ENCODE data around the gene ZMYM4.

ZMYM4 gene

DNA sequence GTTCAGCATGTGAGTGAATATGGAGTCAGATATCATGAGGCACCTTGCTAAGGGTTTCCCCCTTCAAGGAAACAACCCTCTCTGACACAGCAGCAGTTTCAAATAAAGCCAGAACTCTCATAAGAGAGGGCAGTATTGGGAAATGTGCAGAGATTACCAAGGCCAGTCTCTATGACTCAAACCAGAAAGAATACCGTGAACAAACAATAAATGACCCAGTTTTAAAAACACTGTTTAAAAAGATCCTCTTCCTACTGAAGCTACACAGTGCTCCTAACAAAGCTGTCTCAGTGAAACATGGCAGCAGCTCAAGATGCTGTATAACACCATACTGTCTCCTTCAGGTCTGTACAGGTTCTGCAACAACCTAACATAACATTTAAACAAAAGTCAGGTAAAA, 186.1 kb downstream of the ZMYM4 start:
- TF ChIP-seq, protein P1, sequence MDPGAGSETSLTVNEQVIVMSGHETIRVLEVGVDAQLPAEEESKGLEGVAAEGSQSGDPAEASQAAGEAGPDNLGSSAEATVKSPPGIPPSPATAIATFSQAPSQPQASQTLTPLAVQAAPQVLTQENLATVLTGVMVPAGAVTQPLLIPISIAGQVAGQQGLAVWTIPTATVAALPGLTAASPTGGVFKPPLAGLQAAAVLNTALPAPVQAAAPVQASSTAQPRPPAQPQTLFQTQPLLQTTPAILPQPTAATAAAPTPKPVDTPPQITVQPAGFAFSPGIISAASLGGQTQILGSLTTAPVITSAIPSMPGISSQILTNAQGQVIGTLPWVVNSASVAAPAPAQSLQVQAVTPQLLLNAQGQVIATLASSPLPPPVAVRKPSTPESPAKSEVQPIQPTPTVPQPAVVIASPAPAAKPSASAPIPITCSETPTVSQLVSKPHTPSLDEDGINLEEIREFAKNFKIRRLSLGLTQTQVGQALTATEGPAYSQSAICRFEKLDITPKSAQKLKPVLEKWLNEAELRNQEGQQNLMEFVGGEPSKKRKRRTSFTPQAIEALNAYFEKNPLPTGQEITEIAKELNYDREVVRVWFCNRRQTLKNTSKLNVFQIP (CRISPR knock-in tag; IDR thresholded peaks at IDR 0.05; ENCODE audit: borderline replicate concordance, low read depth): no peak
- TF ChIP-seq ZFP3 (CRISPR knock-in tag; IDR thresholded peaks at IDR 0.05) (no peak), BACH2 (CRISPR knock-in tag; IDR thresholded peaks at IDR 0.05; ENCODE audit: borderline replicate concordance) (no peak), TCF4 (CRISPR knock-in tag; IDR thresholded peaks at IDR 0.05; ENCODE audit: borderline replicate concordance) (no peak), ZNF8 (CRISPR knock-in tag; IDR thresholded peaks at IDR 0.05) (no peak), TOX (CRISPR knock-in tag; IDR thresholded peaks at IDR 0.05; ENCODE audit: borderline replicate concordance) (no peak), ARNTL (CRISPR knock-in tag; IDR thresholded peaks at IDR 0.05; ENCODE audit: borderline replicate concordance, low read depth) (no peak)
- TF ChIP-seq, protein P2, sequence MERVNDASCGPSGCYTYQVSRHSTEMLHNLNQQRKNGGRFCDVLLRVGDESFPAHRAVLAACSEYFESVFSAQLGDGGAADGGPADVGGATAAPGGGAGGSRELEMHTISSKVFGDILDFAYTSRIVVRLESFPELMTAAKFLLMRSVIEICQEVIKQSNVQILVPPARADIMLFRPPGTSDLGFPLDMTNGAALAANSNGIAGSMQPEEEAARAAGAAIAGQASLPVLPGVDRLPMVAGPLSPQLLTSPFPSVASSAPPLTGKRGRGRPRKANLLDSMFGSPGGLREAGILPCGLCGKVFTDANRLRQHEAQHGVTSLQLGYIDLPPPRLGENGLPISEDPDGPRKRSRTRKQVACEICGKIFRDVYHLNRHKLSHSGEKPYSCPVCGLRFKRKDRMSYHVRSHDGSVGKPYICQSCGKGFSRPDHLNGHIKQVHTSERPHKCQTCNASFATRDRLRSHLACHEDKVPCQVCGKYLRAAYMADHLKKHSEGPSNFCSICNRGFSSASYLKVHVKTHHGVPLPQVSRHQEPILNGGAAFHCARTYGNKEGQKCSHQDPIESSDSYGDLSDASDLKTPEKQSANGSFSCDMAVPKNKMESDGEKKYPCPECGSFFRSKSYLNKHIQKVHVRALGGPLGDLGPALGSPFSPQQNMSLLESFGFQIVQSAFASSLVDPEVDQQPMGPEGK (CRISPR knock-in tag; IDR thresholded peaks at IDR 0.05; ENCODE audit: borderline replicate concordance): no peak
- TF ChIP-seq, protein P3, sequence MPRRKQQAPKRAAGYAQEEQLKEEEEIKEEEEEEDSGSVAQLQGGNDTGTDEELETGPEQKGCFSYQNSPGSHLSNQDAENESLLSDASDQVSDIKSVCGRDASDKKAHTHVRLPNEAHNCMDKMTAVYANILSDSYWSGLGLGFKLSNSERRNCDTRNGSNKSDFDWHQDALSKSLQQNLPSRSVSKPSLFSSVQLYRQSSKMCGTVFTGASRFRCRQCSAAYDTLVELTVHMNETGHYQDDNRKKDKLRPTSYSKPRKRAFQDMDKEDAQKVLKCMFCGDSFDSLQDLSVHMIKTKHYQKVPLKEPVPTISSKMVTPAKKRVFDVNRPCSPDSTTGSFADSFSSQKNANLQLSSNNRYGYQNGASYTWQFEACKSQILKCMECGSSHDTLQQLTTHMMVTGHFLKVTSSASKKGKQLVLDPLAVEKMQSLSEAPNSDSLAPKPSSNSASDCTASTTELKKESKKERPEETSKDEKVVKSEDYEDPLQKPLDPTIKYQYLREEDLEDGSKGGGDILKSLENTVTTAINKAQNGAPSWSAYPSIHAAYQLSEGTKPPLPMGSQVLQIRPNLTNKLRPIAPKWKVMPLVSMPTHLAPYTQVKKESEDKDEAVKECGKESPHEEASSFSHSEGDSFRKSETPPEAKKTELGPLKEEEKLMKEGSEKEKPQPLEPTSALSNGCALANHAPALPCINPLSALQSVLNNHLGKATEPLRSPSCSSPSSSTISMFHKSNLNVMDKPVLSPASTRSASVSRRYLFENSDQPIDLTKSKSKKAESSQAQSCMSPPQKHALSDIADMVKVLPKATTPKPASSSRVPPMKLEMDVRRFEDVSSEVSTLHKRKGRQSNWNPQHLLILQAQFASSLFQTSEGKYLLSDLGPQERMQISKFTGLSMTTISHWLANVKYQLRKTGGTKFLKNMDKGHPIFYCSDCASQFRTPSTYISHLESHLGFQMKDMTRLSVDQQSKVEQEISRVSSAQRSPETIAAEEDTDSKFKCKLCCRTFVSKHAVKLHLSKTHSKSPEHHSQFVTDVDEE (CRISPR knock-in tag; IDR thresholded peaks at IDR 0.05): no peak
- no peak for ATAC-seq

DNA sequence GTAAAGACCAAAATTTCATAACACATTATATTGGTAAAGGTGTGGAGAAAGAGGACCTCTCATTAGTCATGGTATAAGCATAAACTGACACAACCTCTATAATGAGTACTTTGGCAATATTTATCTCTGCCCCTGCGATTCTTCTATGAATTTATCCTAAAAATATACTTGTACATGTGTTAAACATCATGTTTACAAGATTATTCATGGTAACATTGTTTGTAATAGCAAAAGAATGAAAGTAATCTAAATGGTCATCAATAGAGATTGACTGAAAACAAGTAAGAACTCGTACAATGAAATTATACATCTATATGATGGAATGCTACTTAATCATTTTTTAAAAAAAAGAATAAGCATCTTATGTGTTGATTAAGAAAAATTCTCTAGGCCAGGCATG, 192.3 kb downstream of the ZMYM4 start:
- no peak for ATAC-seq
- TF ChIP-seq, protein P4, sequence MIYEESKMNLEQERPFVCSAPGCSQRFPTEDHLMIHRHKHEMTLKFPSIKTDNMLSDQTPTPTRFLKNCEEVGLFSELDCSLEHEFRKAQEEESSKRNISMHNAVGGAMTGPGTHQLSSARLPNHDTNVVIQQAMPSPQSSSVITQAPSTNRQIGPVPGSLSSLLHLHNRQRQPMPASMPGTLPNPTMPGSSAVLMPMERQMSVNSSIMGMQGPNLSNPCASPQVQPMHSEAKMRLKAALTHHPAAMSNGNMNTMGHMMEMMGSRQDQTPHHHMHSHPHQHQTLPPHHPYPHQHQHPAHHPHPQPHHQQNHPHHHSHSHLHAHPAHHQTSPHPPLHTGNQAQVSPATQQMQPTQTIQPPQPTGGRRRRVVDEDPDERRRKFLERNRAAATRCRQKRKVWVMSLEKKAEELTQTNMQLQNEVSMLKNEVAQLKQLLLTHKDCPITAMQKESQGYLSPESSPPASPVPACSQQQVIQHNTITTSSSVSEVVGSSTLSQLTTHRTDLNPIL (CRISPR knock-in tag; IDR thresholded peaks at IDR 0.05; ENCODE audit: low read depth): no peak
- TF ChIP-seq, protein P2 (CRISPR knock-in tag; IDR thresholded peaks at IDR 0.05; ENCODE audit: borderline replicate concordance): no peak
- TF ChIP-seq ZFP3 (CRISPR knock-in tag; IDR thresholded peaks at IDR 0.05) (no peak), TCF4 (CRISPR knock-in tag; IDR thresholded peaks at IDR 0.05; ENCODE audit: borderline replicate concordance) (no peak), ZC3H10 (CRISPR knock-in tag; IDR thresholded peaks at IDR 0.05) (no peak), CSDC2 (CRISPR knock-in tag; IDR thresholded peaks at IDR 0.05) (no peak), RARB (CRISPR knock-in tag; IDR thresholded peaks at IDR 0.05) (no peak), SNAI2 (CRISPR knock-in tag; IDR thresholded peaks at IDR 0.05) (no peak), PPARA (CRISPR knock-in tag; IDR thresholded peaks at IDR 0.05; ENCODE audit: borderline replicate concordance) (no peak), BACH2 (CRISPR knock-in tag; IDR thresholded peaks at IDR 0.05; ENCODE audit: borderline replicate concordance) (no peak)
- TF ChIP-seq, protein P1 (CRISPR knock-in tag; IDR thresholded peaks at IDR 0.05; ENCODE audit: borderline replicate concordance, low read depth): no peak
- TF ChIP-seq, protein P3 (CRISPR knock-in tag; IDR thresholded peaks at IDR 0.05): no peak

Data from SK-N-SH treated with all-trans-retinoic acid at 6 μM for 48 hours (cell line).